K562 (cell line): ENCODE data around the gene FLAD1. TPM values are rescaled to one million over a fixed set of nuclear protein-coding genes. Genes with fewer than 3 reads are reported as not detected.

Experiments used
- ARHGAP35 ChIP-seq: fragments of 450-650 bp; IDR thresholded peaks from 2 replicates; pipeline ENCODE4 v1.6.1; 2018; ENCODE audit not compliant: partially characterized antibody
- CBFA2T2 ChIP-seq: fragments of 450-650 bp; conservative IDR thresholded peaks from 2 replicates; pipeline ENCODE4 v1.6.1; 2017; ENCODE audit warnings: mild to moderate bottlenecking
- CCAR2 ChIP-seq: fragments of 200-400 bp; formaldehyde crosslinking; IDR thresholded peaks from 2 replicates; pipeline ENCODE4 v1.6.1; 2017; ENCODE audit warnings: mild to moderate bottlenecking, low read depth, low read length
- CREB3 ChIP-seq: fragments of 450-650 bp; conservative IDR thresholded peaks from 2 replicates; pipeline ENCODE4 v1.6.1; 2016; ENCODE audit warnings: missing genetic modification characterization, low read depth, mild to moderate bottlenecking, missing compliant biosample characterization, moderate library complexity
- FOS ChIP-seq: IDR thresholded peaks from 3 replicates; pipeline ENCODE4 v1.6.1; 2011; ENCODE audit not compliant: insufficient read length; ENCODE audit errors: extremely low read depth
- FOSL1 ChIP-seq: fragments of 200-800 bp; sonication (Bioruptor generic); conservative IDR thresholded peaks from 2 replicates; pipeline ENCODE4 v1.6.1; 2016; ENCODE audit warnings: missing genetic modification characterization, missing compliant biosample characterization
- FOXJ2 ChIP-seq: fragments of 200-800 bp; sonication (Bioruptor generic); IDR thresholded peaks from 2 replicates; pipeline ENCODE4 v1.6.1; 2016; ENCODE audit warnings: missing genetic modification characterization, missing compliant biosample characterization
- GABPA ChIP-seq: fragments of 200-800 bp; sonication (Bioruptor generic); conservative IDR thresholded peaks from 2 replicates; pipeline ENCODE4 v1.6.1; 2016; ENCODE audit warnings: low read depth, missing genetic modification characterization, missing compliant biosample characterization
- HDAC3 ChIP-seq: fragments of 450-650 bp; IDR thresholded peaks from 2 replicates; pipeline ENCODE4 v1.6.1; 2018; ENCODE audit warnings: borderline replicate concordance, mild to moderate bottlenecking, moderate library complexity; ENCODE audit not compliant: partially characterized antibody
- NUFIP1 ChIP-seq: fragments of 450-650 bp; IDR thresholded peaks from 2 replicates; pipeline ENCODE4 v1.6.1; 2018; ENCODE audit not compliant: partially characterized antibody
- PCBP1 ChIP-seq: fragments of 200-400 bp; formaldehyde crosslinking; IDR thresholded peaks from 2 replicates; pipeline ENCODE4 v1.6.1; 2018; ENCODE audit warnings: mild to moderate bottlenecking, low read depth, low read length; ENCODE audit not compliant: poor library complexity, severe bottlenecking
- RAD21 ChIP-seq, 2 experiments: fragments of 250-450 bp in 1 of 2; fragments of 450-650 bp in 1 of 2; sonication (Bioruptor Pico) in 1 of 2; formaldehyde crosslinking in 1 of 2; IDR thresholded peaks in 1 of 2; conservative IDR thresholded peaks in 1 of 2; 2 replicates each; pipeline versions ENCODE4 v1.4.0 to v1.8.0; 2020 to 2022; ENCODE audit warnings: mild to moderate bottlenecking in 2 of 2, moderate library complexity in 1 of 2
- RBM34 ChIP-seq: fragments of 200-400 bp; formaldehyde crosslinking; IDR thresholded peaks from 2 replicates; pipeline ENCODE4 v1.6.1; 2018; ENCODE audit warnings: low read length, borderline replicate concordance; ENCODE audit not compliant: insufficient read depth
- RUNX1 ChIP-seq: sonication (generic); IDR thresholded peaks from 2 replicates; pipeline ENCODE4 v1.6.1; 2016; ENCODE audit warnings: antibody characterized with exemption, low read depth
- SLC30A9 ChIP-seq: fragments of 250-450 bp; sonication (Bioruptor Pico); IDR thresholded peaks from 2 replicates; pipeline ENCODE4 v1.8.0; 2022; ENCODE audit warnings: mild to moderate bottlenecking, moderate library complexity
- SMARCB1 ChIP-seq: IDR thresholded peaks from 2 replicates; pipeline ENCODE4 v1.6.1; 2011; ENCODE audit warnings: improper control_type of control experiment, low read depth; ENCODE audit not compliant: insufficient read length
- SRF ChIP-seq, 2 experiments: fragments of 250-450, 450-650 bp in 1 of 2; sonication (Bioruptor Pico) in 1 of 2; sonication (generic) in 1 of 2; formaldehyde crosslinking; IDR thresholded peaks; 2 replicates each; pipeline versions ENCODE4 v1.5.0 to v1.5.1; 2020 to 2022; ENCODE audit warnings: mild to moderate bottlenecking in 1 of 2, missing genetic modification reagents in 1 of 2
- STAT5A ChIP-seq: IDR thresholded peaks from 2 replicates; pipeline ENCODE4 v1.6.1; 2012; ENCODE audit warnings: low read length, inconsistent platforms, borderline replicate concordance
- TAL1 ChIP-seq: fragments of 450-650 bp; IDR thresholded peaks from 2 replicates; pipeline ENCODE4 v1.6.1; 2016; ENCODE audit warnings: mild to moderate bottlenecking
- ZC3H11A ChIP-seq: IDR thresholded peaks from 2 replicates; pipeline ENCODE4 v1.6.1; 2012; ENCODE audit warnings: low read depth, low read length, improper control_type of control experiment
- ZNF174 ChIP-seq: fragments of 250-450 bp; sonication (Bioruptor Pico); IDR thresholded peaks from 2 replicates; pipeline ENCODE4 v1.4.0; 2020; ENCODE audit warnings: mild to moderate bottlenecking
- ZNF586 ChIP-seq: fragments of 450-650 bp; formaldehyde crosslinking; conservative IDR thresholded peaks from 2 replicates; pipeline ENCODE4 v1.4.0; 2020; ENCODE audit warnings: mild to moderate bottlenecking, moderate library complexity
- ZNF639 ChIP-seq, 2 experiments: fragments of 200-800 bp in 1 of 2; sonication (Bioruptor generic) in 1 of 2; sonication (generic) in 1 of 2; formaldehyde crosslinking in 1 of 2; IDR thresholded peaks in 1 of 2; conservative IDR thresholded peaks in 1 of 2; 2 replicates each; pipeline versions ENCODE4 v1.5.0 to v1.6.1; 2016 to 2020; ENCODE audit warnings: missing compliant biosample characterization in 1 of 2, missing genetic modification characterization in 1 of 2, missing genetic modification reagents in 1 of 2
- ZNF668 ChIP-seq: fragments of 250-450 bp; sonication (Bioruptor Pico); IDR thresholded peaks from 2 replicates; pipeline ENCODE4 v1.8.0; 2022; ENCODE audit warnings: mild to moderate bottlenecking, inconsistent platforms
- ZNF780A ChIP-seq: fragments of 250-450 bp; sonication (Bioruptor Pico); IDR thresholded peaks from 2 replicates; pipeline ENCODE4 v1.5.0; 2021; ENCODE audit warnings: mild to moderate bottlenecking
- polyA plus RNA-seq, 8 experiments: library from polyadenylated mRNA; depleted of rRNA in 4 of 8; stranded (reverse) in 5 of 8; unstranded in 3 of 8; fragments of >200 nt; fragmentation: Nextera tagmentation in 2 of 8; fragmentation: Illumina TruSeq in 1 of 8; extraction: Ambion mirVana in 2 of 8; extraction: Trizol in 1 of 8; gene quantifications; 2 replicates each; pipeline versions ENCODE4 v1.2.1 to v1.2.3, GENCODE V29; 2011 to 2014; ENCODE audit warnings: inconsistent platforms in 1 of 8, missing spikeins in 1 of 8
- total RNA-seq, 7 experiments: library from RNA; depleted of rRNA in 6 of 7; stranded (reverse); fragments of >200 nt in 6 of 7; fragmentation: Illumina TruSeq in 2 of 7; extraction: Trizol in 2 of 7; gene quantifications; 2 replicates each; pipeline versions ENCODE4 v1.2.1 to v1.2.3, GENCODE V29; 2011 to 2021; ENCODE audit warnings: low replicate concordance in 1 of 7
- TF ChIP-seq, protein P1 (sequence below): sonication (generic); formaldehyde crosslinking; IDR thresholded peaks from 2 replicates; pipeline ENCODE4 v1.8.0; 2022; ENCODE audit warnings: mild to moderate bottlenecking, missing genetic modification reagents

The FLAD1 gene
- total and polyA plus RNA-seq, 9 of the 15 experiments (the other 6 are each of a cell fraction or from before 2014, with no cell fraction given) = 24.9 to 85.8 (median 67.0) TPM

DNA sequence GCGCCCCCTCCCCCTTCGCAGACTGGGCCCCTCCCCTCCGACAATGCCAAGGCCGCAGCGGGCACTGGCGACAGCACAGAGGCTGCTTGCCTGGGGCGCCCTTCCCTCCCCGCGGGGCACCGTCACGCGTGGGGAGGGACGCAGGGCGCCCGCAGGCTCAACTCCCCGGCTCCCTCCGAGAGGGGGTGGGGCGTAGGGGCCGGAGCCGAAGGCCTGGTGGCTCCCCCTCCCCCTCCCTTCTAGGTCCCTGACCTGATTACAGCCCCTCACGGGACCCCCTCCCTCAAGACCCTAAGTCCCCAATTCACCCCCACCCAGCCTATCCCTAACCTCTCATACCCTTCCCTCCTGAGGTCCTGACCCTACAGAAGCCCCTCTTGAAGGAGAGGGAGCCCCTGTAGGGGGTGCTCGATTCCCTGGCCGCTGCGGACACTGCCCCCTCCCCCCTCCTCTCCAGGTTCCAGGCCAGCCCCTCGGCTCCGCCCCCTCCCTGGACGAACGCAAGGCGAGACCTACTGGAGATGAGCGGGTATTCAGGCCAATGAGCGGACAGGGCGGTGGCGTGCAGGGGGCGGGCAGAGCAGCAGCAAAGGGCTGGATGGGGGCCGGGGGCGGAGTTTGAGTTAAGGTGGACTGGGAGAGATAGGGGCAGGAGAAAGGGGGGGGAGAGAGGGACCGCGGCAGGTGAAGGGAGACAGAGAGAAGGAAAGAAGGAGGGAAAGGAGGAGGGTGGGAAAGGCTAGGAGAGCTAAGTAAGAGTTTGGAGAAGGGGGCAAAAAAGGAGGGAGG is 18.7 kb downstream of the FLAD1 start (continued):
- no peak for TF ChIP-seq SMARCB1
- no peak for TF ChIP-seq ZNF780A (CRISPR knock-in tag)
- no peak for TF ChIP-seq GABPA (tag)
- no peak for TF ChIP-seq HDAC3
- TF ChIP-seq ZNF668 = no peak
- TF ChIP-seq CCAR2 = no peak
- TF ChIP-seq ZNF586 (CRISPR knock-in tag) = no peak; the same call in 1 of the 2 replicates
- TF ChIP-seq RBM34 = no peak
- TF ChIP-seq SRF (CRISPR knock-in tag; IDR thresholded peaks at IDR 0.05) = peak in 1 of 2 experiments; percentile 43; a peak in 1 of 4 replicates
- TF ChIP-seq SLC30A9 (CRISPR knock-in tag) = no peak
- no peak for TF ChIP-seq STAT5A
- 0 out of 2 replicates have a peak, but pooled peaks have one; percentile 9 for TF ChIP-seq TAL1
- TF ChIP-seq, protein P1, sequence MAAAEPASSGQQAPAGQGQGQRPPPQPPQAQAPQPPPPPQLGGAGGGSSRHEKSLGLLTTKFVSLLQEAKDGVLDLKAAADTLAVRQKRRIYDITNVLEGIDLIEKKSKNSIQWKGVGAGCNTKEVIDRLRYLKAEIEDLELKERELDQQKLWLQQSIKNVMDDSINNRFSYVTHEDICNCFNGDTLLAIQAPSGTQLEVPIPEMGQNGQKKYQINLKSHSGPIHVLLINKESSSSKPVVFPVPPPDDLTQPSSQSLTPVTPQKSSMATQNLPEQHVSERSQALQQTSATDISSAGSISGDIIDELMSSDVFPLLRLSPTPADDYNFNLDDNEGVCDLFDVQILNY = no peak
- TF ChIP-seq FOXJ2 (tag) = peak; percentile 83; the same call in 1 of the 2 replicates
- peak; percentile 84 for TF ChIP-seq FOS
- TF ChIP-seq RUNX1 = no peak
- TF ChIP-seq ZNF174 = no peak
- peak; percentile 17 to 40; a peak in 2 of 4 replicates for TF ChIP-seq RAD21 (CRISPR knock-in tag; conservative IDR thresholded peaks at IDR 0.05 in 1 of 2, IDR thresholded peaks at IDR 0.05 in 1 of 2)
- TF ChIP-seq CREB3 (tag) = no peak
- TF ChIP-seq ARHGAP35 = no peak
- no peak for TF ChIP-seq NUFIP1
- no peak for TF ChIP-seq FOSL1
- TF ChIP-seq PCBP1 = peak; percentile 6
- TF ChIP-seq ZC3H11A = 0 out of 2 replicates have a peak, but pooled peaks have one; percentile 10
- TF ChIP-seq ZNF639 (CRISPR knock-in tag; conservative IDR thresholded peaks at IDR 0.05 in 1 of 2, IDR thresholded peaks at IDR 0.05 in 1 of 2) = no peak
- no peak for TF ChIP-seq CBFA2T2
